Fibroblast of mammary gland (primary cell): Measurements from ENCODE around the gene SPPL3.

Experiments
- DNase-seq: peaks from one replicate; pipeline ENCODE4 v3.0.0-alpha.2; 2010; ENCODE audit warnings: low read depth
- H3K4me3 ChIP-seq: 2 replicates; pipeline ENCODE4 v1.5.1; 2011; ENCODE audit warnings: low read depth, mild to moderate bottlenecking, low read length, moderate library complexity; ENCODE audit not compliant: control insufficient read depth
- TF ChIP-seq, protein P1 (sequence below): conservative IDR thresholded peaks from 2 replicates; pipeline ENCODE4 v1.5.1; 2011; ENCODE audit warnings: low read depth, low read length, inconsistent platforms; ENCODE audit not compliant: control insufficient read depth, insufficient read depth

The SPPL3 gene

DNA sequence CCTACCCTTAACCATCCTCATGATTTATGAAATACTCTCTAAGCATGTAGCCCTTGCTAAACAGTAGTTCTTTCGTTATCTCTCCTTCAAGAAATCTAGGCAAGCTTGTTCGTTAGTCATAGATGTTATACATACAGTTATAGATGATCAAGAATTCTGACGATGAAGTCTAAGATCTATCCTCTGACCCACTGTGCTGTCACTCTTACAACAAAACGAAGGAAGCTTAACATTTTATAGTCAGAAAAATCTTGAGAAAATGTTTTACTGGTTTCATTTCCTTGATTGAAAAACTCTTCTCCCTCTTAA, 68.9 kb downstream of the SPPL3 start:
- TF ChIP-seq, protein P1, sequence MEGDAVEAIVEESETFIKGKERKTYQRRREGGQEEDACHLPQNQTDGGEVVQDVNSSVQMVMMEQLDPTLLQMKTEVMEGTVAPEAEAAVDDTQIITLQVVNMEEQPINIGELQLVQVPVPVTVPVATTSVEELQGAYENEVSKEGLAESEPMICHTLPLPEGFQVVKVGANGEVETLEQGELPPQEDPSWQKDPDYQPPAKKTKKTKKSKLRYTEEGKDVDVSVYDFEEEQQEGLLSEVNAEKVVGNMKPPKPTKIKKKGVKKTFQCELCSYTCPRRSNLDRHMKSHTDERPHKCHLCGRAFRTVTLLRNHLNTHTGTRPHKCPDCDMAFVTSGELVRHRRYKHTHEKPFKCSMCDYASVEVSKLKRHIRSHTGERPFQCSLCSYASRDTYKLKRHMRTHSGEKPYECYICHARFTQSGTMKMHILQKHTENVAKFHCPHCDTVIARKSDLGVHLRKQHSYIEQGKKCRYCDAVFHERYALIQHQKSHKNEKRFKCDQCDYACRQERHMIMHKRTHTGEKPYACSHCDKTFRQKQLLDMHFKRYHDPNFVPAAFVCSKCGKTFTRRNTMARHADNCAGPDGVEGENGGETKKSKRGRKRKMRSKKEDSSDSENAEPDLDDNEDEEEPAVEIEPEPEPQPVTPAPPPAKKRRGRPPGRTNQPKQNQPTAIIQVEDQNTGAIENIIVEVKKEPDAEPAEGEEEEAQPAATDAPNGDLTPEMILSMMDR, result no peak
- no peak overlapping the region for H3K4me3 ChIP-seq
- peak; percentile 32 for DNase-seq

DNA sequence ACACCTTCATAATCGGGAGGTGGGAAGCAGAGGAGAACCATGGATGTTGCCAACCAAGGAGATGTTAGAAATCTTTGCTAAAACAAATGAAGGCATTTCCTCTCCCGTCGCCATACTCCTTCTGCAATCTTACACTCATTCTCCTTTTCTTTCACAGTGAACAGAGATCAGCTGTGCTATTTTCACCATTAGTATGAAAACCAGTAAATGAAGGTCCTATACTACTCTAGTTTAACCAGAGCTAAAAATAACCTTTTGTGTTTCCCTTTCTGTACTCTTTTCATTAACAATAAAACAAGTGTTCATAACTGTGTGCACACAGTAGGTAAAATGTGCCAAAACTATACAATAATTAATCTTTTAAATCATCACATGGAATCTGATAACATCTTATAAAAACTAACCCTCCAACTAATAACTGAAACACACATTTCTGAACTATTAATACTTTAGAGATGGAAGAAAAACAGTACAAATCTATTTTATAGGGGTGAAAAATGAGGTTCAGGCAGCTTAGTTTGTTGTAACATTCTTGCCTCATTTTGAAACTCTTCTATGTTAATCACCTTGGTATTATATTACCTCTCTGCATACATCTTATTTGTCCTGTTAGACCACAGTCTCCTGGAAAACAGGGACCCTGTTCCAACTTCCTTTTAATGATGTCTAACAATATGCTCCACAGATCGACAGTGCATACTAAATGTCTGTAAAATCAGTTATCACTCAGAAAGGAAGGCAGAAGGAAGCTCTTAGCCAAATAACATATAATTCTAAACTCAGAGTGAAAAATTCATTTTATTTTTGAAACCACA, 69.5 kb downstream of the SPPL3 start:
- DNase-seq, result no peak
- H3K4me3 ChIP-seq, result no peak overlapping the region
- TF ChIP-seq, protein P1, result no peak

DNA sequence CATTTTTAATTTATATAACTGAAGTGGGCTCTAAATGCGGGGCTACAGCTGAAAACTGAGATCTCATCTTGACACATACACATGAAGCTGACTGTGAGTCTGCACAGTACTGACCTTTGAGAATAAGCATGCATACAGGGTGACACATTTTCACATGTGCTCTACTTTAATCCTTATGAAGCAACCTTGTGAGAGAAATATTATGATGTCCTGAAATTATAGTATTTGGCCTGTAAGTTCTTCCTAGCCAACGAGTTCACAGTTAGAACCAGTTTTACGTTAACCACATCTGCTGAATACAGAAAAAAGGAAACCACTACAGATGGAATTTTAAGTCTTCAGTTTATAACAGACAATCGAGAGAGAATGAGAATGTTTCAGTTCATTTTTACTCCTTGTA, 70.3 kb downstream of the SPPL3 start:
- H3K4me3 ChIP-seq, result no peak overlapping the region
- TF ChIP-seq, protein P1, result no peak
- DNase-seq, result peak; percentile 70

DNA sequence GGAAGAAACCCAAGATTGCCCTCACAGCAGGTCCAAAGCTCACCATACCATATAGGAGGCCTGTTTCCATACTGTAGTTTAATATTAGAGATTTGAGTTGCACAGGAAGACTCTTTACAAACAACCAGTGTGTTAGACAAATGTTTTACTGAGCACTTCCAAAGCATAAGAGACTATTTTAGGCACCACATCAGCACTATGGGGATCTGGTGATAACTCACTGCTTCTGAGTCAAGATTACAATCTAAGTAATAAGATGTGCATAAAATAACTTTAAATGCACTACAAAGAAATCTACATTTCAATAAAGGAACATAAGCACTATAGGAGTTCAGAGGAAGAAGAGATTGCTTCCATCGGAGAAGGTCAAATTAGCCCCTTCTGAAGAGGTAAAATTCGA, 71.4 kb downstream of the SPPL3 start:
- DNase-seq, result no peak
- H3K4me3 ChIP-seq, result no peak overlapping the region
- TF ChIP-seq, protein P1, result no peak

DNA sequence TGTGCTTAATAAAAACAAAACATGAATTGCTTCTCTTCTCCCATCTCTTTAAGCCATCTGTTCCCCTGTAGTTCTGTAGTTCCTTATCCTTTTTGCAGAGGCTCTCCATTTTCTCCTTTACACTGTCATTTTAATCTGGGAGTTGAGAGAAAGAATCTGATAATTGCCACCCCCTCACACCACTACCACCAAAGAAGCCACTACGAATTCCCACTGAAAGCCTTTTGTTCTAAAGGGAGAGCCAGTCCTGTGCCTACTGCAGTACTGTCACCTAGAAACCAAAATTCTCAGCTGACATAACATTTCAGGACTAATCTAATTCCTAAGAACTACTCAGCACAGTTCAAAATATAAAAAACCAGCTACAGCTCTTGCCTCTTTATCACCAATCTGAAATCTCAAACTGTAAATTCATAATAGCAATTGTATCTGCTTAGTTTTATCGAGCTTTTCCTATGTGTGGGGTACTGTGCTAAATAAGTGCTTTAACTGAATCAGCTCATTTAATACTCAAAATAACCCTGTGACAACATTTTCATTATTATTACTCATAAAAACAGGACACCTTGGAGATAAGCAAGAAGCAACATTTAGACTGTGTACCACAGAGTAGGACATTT, 72.4 kb downstream of the SPPL3 start:
- DNase-seq, result no peak
- no peak overlapping the region for H3K4me3 ChIP-seq
- TF ChIP-seq, protein P1, result no peak

DNA sequence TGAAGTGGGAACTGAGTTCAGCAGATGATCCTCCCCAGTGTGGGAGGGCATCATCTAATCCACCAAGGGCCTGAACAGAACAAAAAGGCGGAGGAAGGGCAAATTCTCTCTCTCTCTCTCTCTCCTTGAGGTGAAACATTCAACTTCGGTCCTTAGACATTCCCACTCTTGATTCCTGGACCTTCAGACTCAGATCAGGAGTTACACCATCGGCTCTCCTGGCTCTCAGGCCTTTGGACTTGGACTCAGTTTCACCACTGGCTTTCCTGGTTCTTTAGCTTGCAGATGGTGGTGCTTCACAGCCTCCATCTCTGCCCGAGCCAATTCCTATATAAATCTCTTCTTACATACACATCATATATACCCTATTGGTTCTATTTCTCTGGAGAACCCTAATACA, 73.2 kb downstream of the SPPL3 start:
- no peak overlapping the region for H3K4me3 ChIP-seq
- DNase-seq, result no peak
- TF ChIP-seq, protein P1, result no peak
